GM12878 (cell line): ENCODE results near the gene MYO9B.
A peak's percentile ranks its signal among the peaks of the same experiment; 100 is the strongest.

ENCODE experiments used
- RCOR1 ChIP-seq: conservative IDR thresholded peaks from 2 replicates; pipeline ENCODE4 v1.6.1; 2012; ENCODE audit warnings: low read depth, low read length, improper control_type of control experiment
- REST ChIP-seq: IDR thresholded peaks from 2 replicates; pipeline ENCODE4 v1.6.1; 2012; ENCODE audit warnings: mild to moderate bottlenecking, low read depth, low read length
- RFX5 ChIP-seq: IDR thresholded peaks from 2 replicates; pipeline ENCODE4 v1.6.1; 2011; ENCODE audit warnings: low read depth, low read length, improper control_type of control experiment
- SREBF2 ChIP-seq: IDR thresholded peaks from 2 replicates; pipeline ENCODE4 v1.6.1; 2012; ENCODE audit warnings: mild to moderate bottlenecking, low read length
- TF ChIP-seq, protein P1 (sequence below): IDR thresholded peaks from 2 replicates; pipeline ENCODE4 v1.6.1; 2011; ENCODE audit warnings: low read depth, low read length, improper control_type of control experiment, borderline replicate concordance
- TF ChIP-seq, protein P2 (sequence below), 3 experiments: IDR thresholded peaks in 2 of 3; conservative IDR thresholded peaks in 1 of 3; 2 replicates each; pipeline ENCODE4 v1.5.1; 2011; ENCODE audit warnings: low read depth in 3 of 3, low read length in 3 of 3, mild to moderate bottlenecking in 3 of 3, control low read depth in 2 of 3, moderate library complexity in 2 of 3, inconsistent platforms in 1 of 3, mixed read lengths in 1 of 3; ENCODE audit not compliant: control insufficient read depth in 2 of 3, insufficient read depth in 1 of 3; ENCODE audit errors: extremely low read depth in 1 of 3

DNA sequence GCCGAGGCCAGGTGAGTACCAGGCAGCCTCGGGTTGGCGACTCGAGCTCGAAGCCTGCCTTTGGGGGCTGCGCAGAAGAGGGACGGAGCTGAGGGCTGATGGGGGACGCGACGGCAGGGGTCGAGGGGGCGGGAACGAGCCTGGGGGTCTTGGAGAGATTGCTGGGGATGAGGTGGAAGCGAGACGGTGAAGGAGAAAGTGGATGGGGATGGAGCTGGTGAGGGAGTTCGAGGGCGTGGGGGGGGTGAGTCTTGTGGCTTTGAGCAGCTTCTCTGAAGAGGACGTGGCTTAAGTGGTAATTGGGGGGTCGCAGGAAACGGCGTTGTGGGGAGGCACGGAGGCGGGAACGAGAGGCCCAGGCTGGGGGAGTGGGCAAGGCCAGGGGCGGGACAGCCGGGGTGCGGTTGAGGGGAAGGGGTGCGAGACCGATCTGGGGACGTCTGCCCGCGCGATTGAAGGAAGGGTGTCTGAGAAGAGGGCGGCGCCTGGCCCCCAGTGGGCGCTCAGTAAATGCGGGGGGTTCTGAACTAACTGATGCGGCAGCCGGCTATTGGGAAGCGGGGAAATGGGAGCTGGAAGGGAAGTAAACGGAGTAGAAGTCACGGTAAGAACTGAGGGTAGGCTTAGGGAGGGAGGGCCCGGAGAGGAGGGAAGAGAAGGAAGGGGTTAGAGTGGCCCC, 426 bp downstream of the MYO9B start:
- TF ChIP-seq REST = no peak
- no peak for TF ChIP-seq RCOR1
- TF ChIP-seq, protein P1, sequence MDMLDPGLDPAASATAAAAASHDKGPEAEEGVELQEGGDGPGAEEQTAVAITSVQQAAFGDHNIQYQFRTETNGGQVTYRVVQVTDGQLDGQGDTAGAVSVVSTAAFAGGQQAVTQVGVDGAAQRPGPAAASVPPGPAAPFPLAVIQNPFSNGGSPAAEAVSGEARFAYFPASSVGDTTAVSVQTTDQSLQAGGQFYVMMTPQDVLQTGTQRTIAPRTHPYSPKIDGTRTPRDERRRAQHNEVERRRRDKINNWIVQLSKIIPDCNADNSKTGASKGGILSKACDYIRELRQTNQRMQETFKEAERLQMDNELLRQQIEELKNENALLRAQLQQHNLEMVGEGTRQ = no peak
- no peak for TF ChIP-seq RFX5
- TF ChIP-seq, protein P2, sequence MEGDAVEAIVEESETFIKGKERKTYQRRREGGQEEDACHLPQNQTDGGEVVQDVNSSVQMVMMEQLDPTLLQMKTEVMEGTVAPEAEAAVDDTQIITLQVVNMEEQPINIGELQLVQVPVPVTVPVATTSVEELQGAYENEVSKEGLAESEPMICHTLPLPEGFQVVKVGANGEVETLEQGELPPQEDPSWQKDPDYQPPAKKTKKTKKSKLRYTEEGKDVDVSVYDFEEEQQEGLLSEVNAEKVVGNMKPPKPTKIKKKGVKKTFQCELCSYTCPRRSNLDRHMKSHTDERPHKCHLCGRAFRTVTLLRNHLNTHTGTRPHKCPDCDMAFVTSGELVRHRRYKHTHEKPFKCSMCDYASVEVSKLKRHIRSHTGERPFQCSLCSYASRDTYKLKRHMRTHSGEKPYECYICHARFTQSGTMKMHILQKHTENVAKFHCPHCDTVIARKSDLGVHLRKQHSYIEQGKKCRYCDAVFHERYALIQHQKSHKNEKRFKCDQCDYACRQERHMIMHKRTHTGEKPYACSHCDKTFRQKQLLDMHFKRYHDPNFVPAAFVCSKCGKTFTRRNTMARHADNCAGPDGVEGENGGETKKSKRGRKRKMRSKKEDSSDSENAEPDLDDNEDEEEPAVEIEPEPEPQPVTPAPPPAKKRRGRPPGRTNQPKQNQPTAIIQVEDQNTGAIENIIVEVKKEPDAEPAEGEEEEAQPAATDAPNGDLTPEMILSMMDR (IDR thresholded peaks at IDR 0.05 in 2 of 3, conservative IDR thresholded peaks at IDR 0.05 in 1 of 3; ENCODE audit: control insufficient read depth in 2 of 3, extremely low read depth in 1 of 3, insufficient read depth in 1 of 3, low read depth in 3 of 3, low read length in 3 of 3) = 0 out of 6 replicates have a peak, but pooled peaks of 1 of the 3 experiments have one; percentile 2
- no peak for TF ChIP-seq SREBF2
